HepG2 (cell line): ENCODE results near the gene SQSTM1. TPM values are rescaled to one million over a fixed set of nuclear protein-coding genes. Genes with fewer than 3 reads are reported as not detected.

Source experiments
- ATAD3A ChIP-seq: sonication (generic); formaldehyde crosslinking; IDR thresholded peaks from 2 replicates; pipeline ENCODE4 v1.4.0; 2020; ENCODE audit warnings: missing genetic modification reagents
- ATF2 ChIP-seq: sonication (generic); formaldehyde crosslinking; IDR thresholded peaks from 2 replicates; pipeline ENCODE4 v1.4.0; 2020; ENCODE audit warnings: missing genetic modification reagents
- ATF7-NPFF ChIP-seq: sonication (generic); formaldehyde crosslinking; IDR thresholded peaks from 2 replicates; pipeline ENCODE4 v1.8.1; 2023; ENCODE audit warnings: mild to moderate bottlenecking, low read depth, missing genetic modification reagents, moderate library complexity
- CHD2 ChIP-seq: IDR thresholded peaks from 2 replicates; pipeline ENCODE4 v1.6.1; 2011; ENCODE audit warnings: low read depth, low read length, improper control_type of control experiment
- ELF3 ChIP-seq: IDR thresholded peaks from 2 replicates; pipeline ENCODE4 v1.6.1; 2016; ENCODE audit warnings: missing genetic modification reagents, missing compliant biosample characterization
- FOXJ3 ChIP-seq: sonication (generic); formaldehyde crosslinking; IDR thresholded peaks from 2 replicates; pipeline ENCODE4 v1.4.0; 2020; ENCODE audit warnings: missing genetic modification reagents, mild to moderate bottlenecking, borderline replicate concordance
- GTF2F1 ChIP-seq: fragments of 150-350 bp; IDR thresholded peaks from 2 replicates; pipeline ENCODE4 v1.6.1; 2014; ENCODE audit warnings: low read length
- HBP1 ChIP-seq: IDR thresholded peaks from 2 replicates; pipeline ENCODE4 v1.6.1; 2016; ENCODE audit warnings: low read depth, control low read depth
- MIXL1 ChIP-seq: IDR thresholded peaks from 2 replicates; pipeline ENCODE4 v1.6.1; 2016
- NR0B2 ChIP-seq: sonication (generic); formaldehyde crosslinking; IDR thresholded peaks from 2 replicates; pipeline ENCODE4 v1.4.0; 2020; ENCODE audit warnings: mild to moderate bottlenecking, missing genetic modification reagents
- SSRP1 ChIP-seq: IDR thresholded peaks from 2 replicates; pipeline ENCODE4 v1.6.1; 2016; ENCODE audit warnings: control low read depth
- THAP11 ChIP-seq: IDR thresholded peaks from 2 replicates; pipeline ENCODE4 v1.6.1; 2016; ENCODE audit warnings: missing biosample characterization, missing genetic modification reagents
- ZBTB44 ChIP-seq: sonication (generic); formaldehyde crosslinking; IDR thresholded peaks from 2 replicates; pipeline ENCODE4 v1.4.0; 2020; ENCODE audit warnings: missing genetic modification reagents
- ZFP36L2 ChIP-seq: sonication (generic); formaldehyde crosslinking; IDR thresholded peaks from 2 replicates; pipeline ENCODE4 v1.4.0; 2020; ENCODE audit warnings: missing genetic modification reagents
- ZIK1 ChIP-seq: sonication (generic); formaldehyde crosslinking; IDR thresholded peaks from 2 replicates; pipeline ENCODE4 v1.5.0; 2020; ENCODE audit warnings: mild to moderate bottlenecking, low read depth, missing genetic modification reagents, borderline replicate concordance
- ZNF121 ChIP-seq: sonication (generic); formaldehyde crosslinking; IDR thresholded peaks from 2 replicates; pipeline ENCODE4 v1.5.0; 2020; ENCODE audit warnings: mild to moderate bottlenecking, missing genetic modification reagents
- ZNF180 ChIP-seq: sonication (generic); formaldehyde crosslinking; IDR thresholded peaks from 2 replicates; pipeline ENCODE4 v1.4.0; 2020; ENCODE audit warnings: low read depth, missing genetic modification reagents, borderline replicate concordance
- ZNF24 ChIP-seq: fragments of 450-650 bp; IDR thresholded peaks from 2 replicates; pipeline ENCODE4 v1.6.1; 2017; ENCODE audit warnings: antibody characterized with exemption, mild to moderate bottlenecking
- ZNF691 ChIP-seq: sonication (generic); formaldehyde crosslinking; IDR thresholded peaks from 2 replicates; pipeline ENCODE4 v1.4.0; 2020; ENCODE audit warnings: missing genetic modification reagents, low read depth, mild to moderate bottlenecking, borderline replicate concordance
- ZSCAN9 ChIP-seq: IDR thresholded peaks from 2 replicates; pipeline ENCODE4 v1.6.1; 2016; ENCODE audit warnings: borderline replicate concordance
- polyA plus RNA-seq, 8 experiments: library from polyadenylated mRNA; depleted of rRNA in 3 of 8; stranded (reverse) in 7 of 8; unstranded in 1 of 8; fragments of >200 nt; fragmentation: Illumina TruSeq in 4 of 8; extraction: Trizol in 4 of 8; gene quantifications; 2 replicates each; pipeline versions ENCODE4 v1.2.1 to v1.2.3, GENCODE V29; 2011 to 2016; ENCODE audit warnings: low read depth in 4 of 8, missing spikeins in 1 of 8, mixed read lengths in 1 of 8; ENCODE audit not compliant: insufficient read depth in 1 of 8
- total RNA-seq, 5 experiments: library from RNA; depleted of rRNA; stranded (reverse); fragments of >200 nt; fragmentation: Illumina TruSeq; extraction: Trizol; gene quantifications; 2 replicates each; pipeline ENCODE4 v1.2.3, GENCODE V29; 2016; ENCODE audit warnings: low read depth in 1 of 5
- TF ChIP-seq, protein P1 (sequence below): sonication (generic); formaldehyde crosslinking; IDR thresholded peaks from 2 replicates; pipeline ENCODE4 v1.5.1; 2020; ENCODE audit warnings: missing genetic modification reagents, mild to moderate bottlenecking, borderline replicate concordance
- TF ChIP-seq, protein P2 (sequence below): IDR thresholded peaks from 2 replicates; pipeline ENCODE4 v1.6.1; 2016; ENCODE audit warnings: mild to moderate bottlenecking, missing biosample characterization, missing genetic modification reagents

Gene SQSTM1
- total and polyA plus RNA-seq, 2 of the 13 experiments (the other 11 are each of a cell fraction or from before 2014, with no cell fraction given), result 90.9 to 160 TPM

GRCh38 chr5:179819296-179820126 is 1.2 kb upstream of the SQSTM1 start (continued):
- TF ChIP-seq ATF7-NPFF (CRISPR knock-in tag) (no peak; the same call in 1 of the 2 replicates), ZNF121 (CRISPR knock-in tag) (no peak), ZNF180 (CRISPR knock-in tag) (no peak), ZNF691 (CRISPR knock-in tag) (no peak), ZFP36L2 (peak; percentile 79; the same call in 1 of the 2 replicates), THAP11 (no peak; the same call in none of the 2 replicates), ZSCAN9 (CRISPR knock-in tag) (0 out of 2 replicates have a peak, but pooled peaks have one; percentile 30), ATAD3A (no peak), ELF3 (CRISPR knock-in tag) (peak; percentile 54; the same call in 1 of the 2 replicates), ATF2 (no peak; the same call in 1 of the 2 replicates), MIXL1 (0 out of 2 replicates have a peak, but pooled peaks have one; percentile 17), FOXJ3 (CRISPR knock-in tag) (0 out of 2 replicates have a peak, but pooled peaks have one; percentile 17), GTF2F1 (no peak), ZBTB44 (CRISPR knock-in tag) (no peak), SSRP1 (CRISPR knock-in tag) (no peak), HBP1 (CRISPR knock-in tag) (no peak), CHD2 (no peak), ZIK1 (CRISPR knock-in tag) (no peak), ZNF24 (no peak), NR0B2 (peak; percentile 79)
- TF ChIP-seq, protein P1, sequence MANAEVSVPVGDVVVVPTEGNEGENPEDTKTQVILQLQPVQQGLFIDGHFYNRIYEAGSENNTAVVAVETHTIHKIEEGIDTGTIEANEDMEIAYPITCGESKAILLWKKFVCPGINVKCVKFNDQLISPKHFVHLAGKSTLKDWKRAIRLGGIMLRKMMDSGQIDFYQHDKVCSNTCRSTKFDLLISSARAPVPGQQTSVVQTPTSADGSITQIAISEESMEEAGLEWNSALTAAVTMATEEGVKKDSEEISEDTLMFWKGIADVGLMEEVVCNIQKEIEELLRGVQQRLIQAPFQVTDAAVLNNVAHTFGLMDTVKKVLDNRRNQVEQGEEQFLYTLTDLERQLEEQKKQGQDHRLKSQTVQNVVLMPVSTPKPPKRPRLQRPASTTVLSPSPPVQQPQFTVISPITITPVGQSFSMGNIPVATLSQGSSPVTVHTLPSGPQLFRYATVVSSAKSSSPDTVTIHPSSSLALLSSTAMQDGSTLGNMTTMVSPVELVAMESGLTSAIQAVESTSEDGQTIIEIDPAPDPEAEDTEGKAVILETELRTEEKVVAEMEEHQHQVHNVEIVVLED (CRISPR knock-in tag), result no peak
- TF ChIP-seq, protein P2, sequence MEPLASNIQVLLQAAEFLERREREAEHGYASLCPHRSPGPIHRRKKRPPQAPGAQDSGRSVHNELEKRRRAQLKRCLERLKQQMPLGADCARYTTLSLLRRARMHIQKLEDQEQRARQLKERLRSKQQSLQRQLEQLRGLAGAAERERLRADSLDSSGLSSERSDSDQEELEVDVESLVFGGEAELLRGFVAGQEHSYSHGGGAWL (CRISPR knock-in tag), result peak; percentile 93
